Body of pancreas (tissue), 4 donors: ENCODE measurements around the gene ACAP3.

Experiments used
- POLR2A ChIP-seq, 3 donors: fragments of 450-650 bp; IDR thresholded peaks; one replicate each; pipeline ENCODE4 v1.6.1; 2016; ENCODE audit warnings: antibody characterized with exemption in 3 of 3, mild to moderate bottlenecking in 2 of 3
- TF ChIP-seq, protein P1 (sequence below), 7 experiments: fragments of 450-650 bp in 4 of 7; fragments of 200-600 bp in 3 of 7; sonication (generic) in 3 of 7; IDR thresholded peaks; one replicate each; pipeline ENCODE4 v1.5.1; 2016 to 2019; ENCODE audit warnings: antibody characterized with exemption in 7 of 7

DNA sequence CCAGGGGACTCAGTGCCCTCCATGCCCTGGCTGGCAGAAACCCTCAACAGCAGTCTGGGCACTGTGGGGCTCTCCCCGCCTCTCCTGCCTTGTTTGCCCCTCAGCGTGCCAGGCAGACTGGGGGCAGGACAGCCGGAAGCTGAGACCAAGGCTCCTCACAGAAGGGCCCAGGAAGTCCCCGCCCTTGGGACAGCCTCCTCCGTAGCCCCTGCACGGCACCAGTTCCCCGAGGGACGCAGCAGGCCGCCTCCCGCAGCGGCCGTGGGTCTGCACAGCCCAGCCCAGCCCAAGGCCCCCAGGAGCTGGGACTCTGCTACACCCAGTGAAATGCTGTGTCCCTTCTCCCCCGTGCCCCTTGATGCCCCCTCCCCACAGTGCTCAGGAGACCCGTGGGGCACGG is 20.5 kb upstream of the ACAP3 start:
- TF ChIP-seq, protein P1, sequence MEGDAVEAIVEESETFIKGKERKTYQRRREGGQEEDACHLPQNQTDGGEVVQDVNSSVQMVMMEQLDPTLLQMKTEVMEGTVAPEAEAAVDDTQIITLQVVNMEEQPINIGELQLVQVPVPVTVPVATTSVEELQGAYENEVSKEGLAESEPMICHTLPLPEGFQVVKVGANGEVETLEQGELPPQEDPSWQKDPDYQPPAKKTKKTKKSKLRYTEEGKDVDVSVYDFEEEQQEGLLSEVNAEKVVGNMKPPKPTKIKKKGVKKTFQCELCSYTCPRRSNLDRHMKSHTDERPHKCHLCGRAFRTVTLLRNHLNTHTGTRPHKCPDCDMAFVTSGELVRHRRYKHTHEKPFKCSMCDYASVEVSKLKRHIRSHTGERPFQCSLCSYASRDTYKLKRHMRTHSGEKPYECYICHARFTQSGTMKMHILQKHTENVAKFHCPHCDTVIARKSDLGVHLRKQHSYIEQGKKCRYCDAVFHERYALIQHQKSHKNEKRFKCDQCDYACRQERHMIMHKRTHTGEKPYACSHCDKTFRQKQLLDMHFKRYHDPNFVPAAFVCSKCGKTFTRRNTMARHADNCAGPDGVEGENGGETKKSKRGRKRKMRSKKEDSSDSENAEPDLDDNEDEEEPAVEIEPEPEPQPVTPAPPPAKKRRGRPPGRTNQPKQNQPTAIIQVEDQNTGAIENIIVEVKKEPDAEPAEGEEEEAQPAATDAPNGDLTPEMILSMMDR (IDR thresholded peaks at IDR 0.05), result no peak
- no peak for TF ChIP-seq POLR2A (IDR thresholded peaks at IDR 0.05)
